ENCODE data around the gene SLC35A1.
"Not testable (repeated sequence)": the region's sequence is repeated elsewhere in the genome, so short reads cannot be mapped to it uniquely, and the experiment has no call there.

DNA sequence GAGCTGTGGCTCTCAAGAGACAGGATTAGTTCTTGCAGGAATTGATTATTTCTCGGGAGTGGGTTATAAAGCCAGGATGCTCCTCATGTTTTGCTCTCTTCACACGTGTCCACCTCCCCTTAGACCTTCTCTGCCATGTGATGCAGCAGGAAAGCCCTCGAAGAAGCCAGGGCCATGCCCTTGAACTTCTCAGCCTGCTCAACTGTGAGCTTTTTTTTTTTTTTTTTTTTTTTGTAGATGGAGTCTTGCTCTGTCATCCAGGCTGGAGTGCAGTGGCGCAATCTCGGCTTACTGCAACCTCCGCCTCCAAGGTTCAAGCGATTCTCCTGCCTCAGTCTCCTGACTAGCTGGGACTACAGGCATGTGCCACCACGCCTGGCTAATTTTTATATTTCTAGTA lies 16.6 kb downstream of the SLC35A1 start:
- TF ChIP-seq, protein P1, sequence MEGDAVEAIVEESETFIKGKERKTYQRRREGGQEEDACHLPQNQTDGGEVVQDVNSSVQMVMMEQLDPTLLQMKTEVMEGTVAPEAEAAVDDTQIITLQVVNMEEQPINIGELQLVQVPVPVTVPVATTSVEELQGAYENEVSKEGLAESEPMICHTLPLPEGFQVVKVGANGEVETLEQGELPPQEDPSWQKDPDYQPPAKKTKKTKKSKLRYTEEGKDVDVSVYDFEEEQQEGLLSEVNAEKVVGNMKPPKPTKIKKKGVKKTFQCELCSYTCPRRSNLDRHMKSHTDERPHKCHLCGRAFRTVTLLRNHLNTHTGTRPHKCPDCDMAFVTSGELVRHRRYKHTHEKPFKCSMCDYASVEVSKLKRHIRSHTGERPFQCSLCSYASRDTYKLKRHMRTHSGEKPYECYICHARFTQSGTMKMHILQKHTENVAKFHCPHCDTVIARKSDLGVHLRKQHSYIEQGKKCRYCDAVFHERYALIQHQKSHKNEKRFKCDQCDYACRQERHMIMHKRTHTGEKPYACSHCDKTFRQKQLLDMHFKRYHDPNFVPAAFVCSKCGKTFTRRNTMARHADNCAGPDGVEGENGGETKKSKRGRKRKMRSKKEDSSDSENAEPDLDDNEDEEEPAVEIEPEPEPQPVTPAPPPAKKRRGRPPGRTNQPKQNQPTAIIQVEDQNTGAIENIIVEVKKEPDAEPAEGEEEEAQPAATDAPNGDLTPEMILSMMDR (conservative IDR thresholded peaks at IDR 0.05; ENCODE audit: low read depth, low read length) = not testable (repeated sequence)
- not testable (repeated sequence) for TF ChIP-seq EZH2 (IDR thresholded peaks at IDR 0.05; ENCODE audit: low read length, unreplicated experiment)
